SK-MEL-5 (cell line): ENCODE results near the gene C9orf57. TPM values are rescaled to one million over a fixed set of nuclear protein-coding genes. Genes with fewer than 3 reads are reported as not detected.
"Not testable (repeated sequence)": the region's sequence is repeated elsewhere in the genome, so short reads cannot be mapped to it uniquely, and the experiment has no call there.

Experiments
- DNase-seq: peaks from one replicate; pipeline ENCODE4 v3.0.0-alpha.2; 2016; ENCODE audit warnings: low read depth, low spot score
- in situ Hi-C: cut with HindIII; loops from 2 replicates; pipeline ENCODE4 v1.10.0; 2016; ENCODE audit warnings: low sequenced_read_pairs, high pct_unique_total_duplicates, low pct_unique_long_range_greater_than_20kb
- small RNA-seq, 2 experiments: library from RNA; depleted of rRNA; stranded (forward); fragments of <200 nt; gene quantifications; one replicate each; pipeline ENCODE3, GENCODE V24; 2014
- total RNA-seq: library from RNA; depleted of rRNA; stranded (reverse); fragments of >200 nt; shearing (Covaris generic); gene quantifications from 2 replicates; pipeline ENCODE4 v1.2.3, GENCODE V29; 2014; rRNA removed

The C9orf57 gene
- total RNA-seq, 1 experiment from 2014 or later = not detected

DNA sequence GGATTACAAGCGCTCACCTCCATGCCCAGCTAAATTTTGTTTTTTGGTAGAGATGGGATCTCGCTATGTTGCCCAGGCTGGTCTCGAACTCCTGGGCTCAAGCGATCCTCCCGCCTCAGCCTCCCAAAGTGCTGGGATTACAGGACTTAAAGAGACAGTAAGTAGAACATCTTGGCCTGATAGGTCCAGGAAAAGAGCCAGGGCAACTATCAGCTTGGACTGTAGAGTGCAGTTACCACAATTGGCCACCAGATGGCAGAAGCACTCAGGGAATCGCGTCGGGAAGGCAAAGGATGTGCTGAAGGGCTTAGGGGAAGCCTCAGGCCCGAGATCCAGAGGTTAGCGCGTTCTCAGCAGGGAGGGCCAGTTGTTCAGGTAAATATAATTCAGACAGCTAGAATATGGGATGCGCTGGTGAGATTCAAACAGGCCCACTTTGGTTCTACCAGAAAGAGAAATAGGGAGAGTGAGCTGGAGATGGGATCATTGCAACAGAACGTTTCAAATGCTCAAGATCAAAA, 21.5 kb downstream of the C9orf57 start:
- DNase-seq = peak; percentile 91
- in situ Hi-C loops = loop anchor here (10.0 to 25.0 kb wide), 2 partner anchors 227 to 236 kb away; no protein-coding TSS in a partner anchor

DNA sequence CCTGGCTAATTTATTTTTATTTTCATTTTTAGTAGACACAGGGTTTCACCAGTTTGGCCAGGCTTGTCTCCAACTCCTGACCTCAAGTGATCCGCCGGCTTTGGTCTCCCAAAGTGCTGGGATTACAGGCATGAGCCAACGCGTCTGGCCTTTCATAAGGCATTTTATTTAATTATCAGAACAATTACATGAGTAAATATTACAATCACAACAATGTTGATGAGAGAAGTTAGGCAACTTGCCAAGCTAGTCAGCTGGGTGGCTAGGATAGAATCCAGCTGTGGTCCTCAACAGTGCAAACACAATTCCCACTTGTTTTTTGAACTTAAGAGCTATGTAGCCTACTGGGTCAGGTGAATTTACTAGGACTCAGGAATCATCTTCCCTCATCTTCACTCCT, 22.0 kb downstream of the C9orf57 start:
- in situ Hi-C loops = loop anchor here (10.0 to 25.0 kb wide), 2 partner anchors 226 to 236 kb away; no protein-coding TSS in a partner anchor
- DNase-seq = no peak

DNA sequence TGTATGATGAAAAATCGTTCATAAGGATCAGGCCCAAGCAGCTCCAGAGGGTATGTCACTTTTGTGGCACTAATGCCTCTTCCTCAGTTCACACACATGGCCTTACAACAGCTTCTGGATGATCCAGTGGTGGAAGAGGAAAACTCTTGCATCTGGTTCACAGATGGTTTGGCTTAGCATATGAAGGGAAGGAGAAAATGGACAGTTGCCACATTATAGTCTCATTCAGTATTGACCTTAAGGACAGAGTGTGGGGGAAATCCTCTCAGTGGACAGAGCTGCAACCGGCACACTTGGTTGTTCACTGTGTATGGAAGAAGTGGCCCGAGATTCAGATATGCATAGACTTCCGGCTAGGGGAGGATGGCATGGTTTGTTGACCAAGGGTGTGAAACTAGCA, 22.8 kb downstream of the C9orf57 start:
- DNase-seq = no peak
- in situ Hi-C loops = loop anchor here (10.0 to 25.0 kb wide), 2 partner anchors 225 to 237 kb away; no protein-coding TSS in a partner anchor

DNA sequence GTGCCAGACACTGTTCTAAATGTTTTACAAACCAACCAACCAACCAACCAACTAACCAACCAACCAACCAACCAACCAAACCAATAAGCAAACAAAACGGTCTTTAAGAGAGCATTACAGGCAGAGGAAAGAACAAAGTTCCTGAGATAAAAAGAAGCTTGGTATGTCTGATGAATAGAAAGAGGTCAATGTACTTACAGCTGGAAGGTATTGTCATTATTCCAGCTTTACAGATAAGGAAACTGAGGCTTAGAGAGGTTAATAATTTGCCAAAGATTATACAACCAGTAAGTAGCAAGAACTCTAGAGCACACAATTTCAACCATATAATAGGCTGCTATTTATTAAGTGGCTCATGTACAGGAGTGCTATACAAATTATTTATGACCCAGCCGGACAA, 29.6 kb downstream of the C9orf57 start:
- in situ Hi-C loops = loop anchor here (10.0 to 25.0 kb wide), 2 partner anchors 218 to 244 kb away; no protein-coding TSS in a partner anchor
- DNase-seq = no peak

DNA sequence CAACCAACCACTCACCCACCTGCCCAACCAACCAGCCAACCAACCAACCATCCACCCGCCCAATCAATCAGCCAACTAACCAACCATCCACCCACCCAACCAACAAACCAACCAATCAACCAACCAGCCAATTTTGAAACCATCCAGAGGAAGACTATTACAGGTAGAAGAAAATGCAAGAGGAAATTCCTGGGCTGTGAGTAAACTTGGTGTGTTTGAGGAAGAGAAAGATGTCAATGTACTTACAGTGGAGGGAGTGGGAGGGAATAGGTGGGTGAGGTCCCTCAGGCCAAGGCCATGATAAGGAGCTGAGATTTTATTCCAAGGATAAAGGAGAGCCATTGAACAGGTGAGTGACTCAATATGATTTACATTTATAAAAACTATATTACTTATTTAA, 30.4 kb downstream of the C9orf57 start:
- no peak for DNase-seq
- in situ Hi-C loops = loop anchor here (10.0 to 25.0 kb wide), 2 partner anchors 218 to 245 kb away; no protein-coding TSS in a partner anchor

DNA sequence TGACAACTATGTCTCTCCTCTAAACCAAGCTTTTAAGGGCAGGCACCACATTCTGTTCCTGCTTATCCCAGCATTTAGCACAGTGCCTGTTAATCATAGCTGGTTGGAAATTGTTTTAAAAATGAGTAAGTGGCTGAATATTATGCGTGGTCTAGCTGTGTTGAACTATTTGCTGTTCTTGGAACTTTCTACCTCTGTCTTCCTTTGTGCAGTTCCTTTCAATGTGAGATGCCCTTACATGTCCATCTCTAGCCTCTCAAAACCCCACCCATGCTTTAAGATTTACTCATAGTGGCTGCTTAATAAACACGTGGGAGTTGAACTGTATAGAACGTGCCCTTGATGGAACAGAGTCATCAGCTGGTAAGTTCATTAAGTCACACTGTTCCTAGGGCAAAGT, 34.5 kb downstream of the C9orf57 start:
- in situ Hi-C loops = loop anchor here (25.0 kb wide), 1 partner anchor 214 kb away; no protein-coding TSS in a partner anchor
- DNase-seq = no peak

DNA sequence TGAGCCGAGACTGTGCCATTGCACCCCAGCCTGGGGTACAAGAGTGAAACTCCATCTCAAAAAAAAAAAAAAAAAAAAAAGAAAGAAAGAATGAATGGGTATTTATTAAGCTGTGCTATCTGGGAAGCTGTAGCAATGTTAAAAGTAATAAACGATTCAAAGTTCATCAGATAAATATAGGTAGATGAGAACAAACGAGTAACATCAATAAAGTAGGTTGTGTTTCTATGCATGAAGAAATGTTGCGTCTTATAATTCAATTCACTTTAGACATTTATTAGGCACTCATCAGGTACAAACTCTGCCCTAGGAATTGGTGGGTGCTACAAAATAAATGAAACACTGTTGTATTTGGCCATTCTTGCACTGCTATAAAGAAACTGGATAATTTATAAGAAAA, 36.8 kb downstream of the C9orf57 start:
- in situ Hi-C loops = no loop called here

DNA sequence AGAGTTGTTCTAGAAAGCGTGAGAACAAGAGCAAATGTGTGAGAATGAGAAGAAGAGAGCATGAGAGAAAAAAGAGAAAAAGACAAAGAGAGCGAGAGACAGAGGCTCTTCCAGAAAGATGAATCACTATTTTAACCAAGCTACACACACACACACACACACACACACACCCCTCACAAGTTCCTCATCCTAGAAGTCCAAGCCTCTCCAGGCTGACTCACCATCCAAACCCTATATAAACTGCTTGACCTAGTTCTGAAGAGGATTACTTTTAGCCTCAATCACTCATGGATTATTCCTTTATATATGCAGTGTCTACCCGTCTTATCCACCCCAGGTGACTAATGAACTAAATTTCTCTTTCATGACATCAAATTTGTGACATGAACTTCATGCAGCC, 37.6 kb downstream of the C9orf57 start:
- in situ Hi-C loops = no loop called here
- DNase-seq = no peak

More for the DNA sequence above, 36.8 kb downstream of the C9orf57 start:
- no peak for DNase-seq

DNA sequence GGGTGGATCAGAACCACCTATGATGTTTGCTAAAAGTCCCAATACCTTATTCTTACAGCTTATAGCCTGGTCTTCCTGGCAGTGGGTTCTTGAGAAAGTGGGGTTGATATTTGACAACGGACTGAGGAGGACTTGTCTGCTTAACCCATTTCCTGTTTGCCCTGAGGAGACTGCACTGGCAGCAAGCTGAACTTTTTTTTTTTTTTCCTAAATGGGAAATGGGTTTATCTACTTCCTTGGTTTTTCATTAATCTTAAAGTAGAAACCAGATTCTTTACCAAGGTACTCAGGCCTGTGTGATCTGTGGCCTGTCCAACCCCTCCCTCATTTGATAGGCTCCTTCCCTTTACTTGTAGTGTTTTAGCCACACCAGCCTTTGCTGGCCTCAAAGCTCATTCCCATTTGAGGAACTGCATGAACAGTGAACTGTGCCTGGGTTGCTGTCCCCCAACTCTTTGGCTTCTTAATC, 47.1 kb downstream of the C9orf57 start:
- in situ Hi-C loops = no loop called here
- peak; percentile 31 for DNase-seq

DNA sequence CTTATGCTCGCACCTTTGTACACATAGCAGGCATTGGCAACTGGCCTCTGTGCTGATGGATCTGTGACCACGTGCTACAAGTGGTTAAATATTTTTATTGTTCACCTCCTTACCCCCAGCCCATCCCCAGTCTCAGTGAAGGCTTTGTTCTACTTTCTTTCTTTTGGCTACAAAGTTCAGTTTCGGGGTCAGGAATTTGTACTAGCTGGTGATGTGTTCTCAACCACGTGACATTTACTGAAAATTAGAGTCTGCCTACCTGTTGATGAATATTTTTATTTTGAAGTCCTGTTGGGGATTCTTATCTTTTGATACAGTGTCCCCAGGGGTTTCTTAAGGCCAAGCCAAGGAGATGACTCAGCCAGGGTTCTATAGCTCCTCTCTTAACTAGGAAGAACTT, 47.8 kb downstream of the C9orf57 start:
- in situ Hi-C loops = no loop called here
- DNase-seq = no peak

DNA sequence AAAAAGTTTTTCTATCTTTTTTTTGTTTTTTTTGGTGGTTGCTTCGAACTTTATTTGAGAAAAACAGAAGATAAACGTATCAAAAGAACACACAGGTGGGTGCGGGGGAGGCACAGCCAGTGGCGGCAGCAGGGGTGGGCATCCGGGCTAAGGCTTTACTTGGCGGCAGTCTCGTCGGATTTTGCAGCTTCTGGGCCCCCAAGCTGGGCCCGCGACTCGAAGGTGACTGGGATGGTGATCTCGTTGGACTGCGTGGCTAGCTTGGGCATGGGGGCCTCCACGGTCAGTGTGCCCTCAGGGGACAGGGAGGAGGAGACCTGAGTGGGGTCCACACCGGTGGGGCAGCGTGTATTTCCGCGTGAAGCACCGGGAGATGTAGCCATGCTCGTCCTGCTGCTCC, 52.7 kb downstream of the C9orf57 start:
- DNase-seq, in situ Hi-C loops: not testable (repeated sequence)

DNA sequence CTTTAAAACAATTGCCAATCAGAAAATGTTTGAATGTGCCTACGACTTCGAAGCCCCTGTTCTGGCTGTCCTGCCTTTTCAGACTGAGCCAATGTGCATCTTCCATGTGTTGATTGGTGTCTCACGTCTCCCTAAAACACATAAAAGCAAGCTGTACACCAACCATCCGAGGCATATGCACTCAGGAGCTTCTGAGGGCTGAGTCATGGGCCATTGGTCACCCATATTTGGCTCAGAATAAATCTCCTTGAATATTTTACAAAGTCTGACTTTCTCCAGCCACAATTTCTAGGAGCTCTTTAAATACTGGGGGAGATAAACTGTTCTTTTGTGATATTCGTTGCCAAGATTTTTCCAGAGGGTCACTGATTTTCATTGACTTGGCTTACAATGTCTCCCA, 53.9 kb downstream of the C9orf57 start:
- in situ Hi-C loops = no loop called here
- no peak for DNase-seq

DNA sequence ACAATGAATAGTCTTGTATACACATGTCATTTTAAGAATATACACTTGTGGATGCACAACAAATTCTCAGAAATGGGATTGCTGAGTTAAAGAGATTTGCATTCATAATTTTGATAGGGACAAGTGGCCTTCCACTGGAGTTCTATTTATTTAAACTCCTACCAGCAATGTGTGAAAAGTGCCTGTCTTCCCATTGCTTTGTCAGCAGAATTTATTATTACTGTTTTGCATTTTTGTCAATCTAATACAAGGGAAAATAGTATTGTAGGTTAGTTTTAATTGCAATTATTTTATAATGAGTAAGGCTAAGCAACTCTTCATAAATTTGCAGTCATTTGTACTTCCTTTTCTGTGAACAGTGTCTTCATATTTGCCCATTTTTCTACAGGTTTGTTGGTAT, 55.0 kb downstream of the C9orf57 start:
- in situ Hi-C loops = no loop called here
- DNase-seq = no peak

Small RNA genes lying within 50 kb of the gene (small RNA-seq; reads per million reads assigned to genes)
- gene HSPB1P1 = 0 reads per million in 2 experiments

Other genes starting within 250 kb of the C9orf57 start
- 53.5 and 54.1 TPM in 2 replicates for gene ABHD17B, start 149.4 kb downstream of the C9orf57 start, total RNA-seq
- gene C9orf85, start 149.0 kb downstream of the C9orf57 start, total RNA-seq = 49.1 and 50.8 TPM in 2 replicates
- not detected in 2 replicates for gene GDA, start 88.8 kb upstream of the C9orf57 start, total RNA-seq